HUES64 (cell line): ENCODE measurements around the gene SPEM2.

Experiments used
- H3K27ac ChIP-seq: 2 replicates; pipeline ENCODE4 v1.7.0; 2013; ENCODE audit warnings: low read depth, low read length, inconsistent platforms
- H3K27me3 ChIP-seq: 2 replicates; pipeline ENCODE4 v1.6.1; 2013; ENCODE audit warnings: mild to moderate bottlenecking, low read length; ENCODE audit not compliant: insufficient read depth
- H3K36me3 ChIP-seq: 2 replicates; pipeline ENCODE4 v1.6.1; 2013; ENCODE audit warnings: mild to moderate bottlenecking, low read length; ENCODE audit not compliant: insufficient read depth
- H3K4me1 ChIP-seq: 2 replicates; pipeline ENCODE4 v1.6.1; 2013; ENCODE audit warnings: mild to moderate bottlenecking, low read length, moderate library complexity; ENCODE audit not compliant: insufficient read depth
- H3K4me3 ChIP-seq: 2 replicates; pipeline ENCODE4 v1.5.1; 2013; ENCODE audit warnings: mild to moderate bottlenecking, low read length, moderate library complexity
- H3K9ac ChIP-seq: 2 replicates; pipeline ENCODE4 v1.6.1; 2013; ENCODE audit warnings: mild to moderate bottlenecking, low read depth, low read length
- H3K9me3 ChIP-seq: 2 replicates; pipeline ENCODE4 v1.6.1; 2013; ENCODE audit warnings: low read depth, low read length; ENCODE audit not compliant: insufficient read depth
- WGBS: fragments of 150-250, 120-280 bp; methylation state at CpG from one replicate; pipeline ENCODE4 v1.1.7; 2013; ENCODE audit warnings: missing lambda C conversion rate; 5-methylcytosine and 5-hydroxymethylcytosine counted together

Gene SPEM2

DNA sequence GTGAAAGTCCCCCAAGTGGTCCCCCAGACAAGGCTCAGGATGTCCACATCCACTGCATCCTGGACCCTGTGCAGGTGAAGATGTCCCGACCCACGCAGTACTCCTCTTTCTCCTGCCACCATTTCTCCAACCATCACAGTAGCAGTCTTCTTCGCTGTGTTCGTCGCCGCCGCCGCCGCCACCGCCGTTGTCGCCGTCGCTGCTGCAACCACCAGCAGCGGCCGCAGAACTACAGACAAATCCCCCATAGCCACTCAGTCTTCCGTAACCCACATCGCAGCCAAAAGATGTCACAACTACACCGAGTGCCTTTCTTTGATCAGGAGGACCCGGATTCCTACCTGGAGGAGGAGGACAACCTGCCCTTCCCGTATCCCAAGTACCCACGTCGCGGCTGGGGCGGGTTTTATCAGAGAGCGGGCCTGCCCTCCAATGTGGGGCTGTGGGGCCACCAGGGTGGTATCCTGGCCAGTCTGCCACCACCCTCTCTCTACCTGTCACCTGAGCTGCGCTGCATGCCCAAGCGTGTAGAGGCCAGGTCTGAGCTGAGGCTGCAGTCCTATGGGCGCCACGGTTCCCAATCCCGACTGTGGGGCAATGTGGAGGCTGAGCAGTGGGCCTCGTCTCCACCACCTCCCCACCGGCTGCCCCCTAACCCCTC is 917 bp downstream of the SPEM2 start:
- no peak overlapping the region for H3K4me3 ChIP-seq

DNA sequence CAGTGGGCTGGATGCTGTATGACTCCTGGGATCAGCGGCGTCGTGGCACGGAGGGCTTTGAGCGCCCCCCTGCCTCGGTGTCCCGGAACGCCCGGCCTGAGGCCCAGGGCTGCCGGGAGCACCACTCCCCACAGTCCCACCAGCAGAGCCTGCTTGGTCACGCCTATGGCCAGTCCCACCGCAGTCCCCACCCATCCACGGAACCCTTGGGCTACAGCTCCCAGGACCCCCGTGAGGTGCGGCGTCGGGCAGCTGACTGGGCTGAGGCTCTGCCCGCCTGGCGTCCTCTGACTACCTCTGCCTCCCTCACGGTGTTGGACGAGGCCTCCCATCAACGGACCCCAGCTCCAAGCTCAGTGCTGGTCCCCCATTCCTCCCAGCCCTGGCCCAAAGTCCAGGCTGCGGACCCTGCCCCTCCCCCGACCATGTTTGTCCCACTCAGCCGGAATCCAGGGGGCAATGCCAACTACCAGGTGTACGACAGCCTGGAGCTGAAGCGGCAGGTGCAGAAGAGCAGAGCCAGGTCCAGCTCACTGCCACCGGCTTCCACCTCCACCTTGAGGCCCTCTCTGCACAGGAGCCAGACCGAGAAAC is 1.6 kb downstream of the SPEM2 start:
- Histone ChIP-seq H3K27me3 (no peaks in the 10 kb centered on the region), H3K4me1 (no peaks in the 10 kb centered on the region), H3K4me3 (no peak overlapping the region), H3K27ac (no peak overlapping the region), H3K9ac (no peak overlapping the region), H3K9me3 (no peaks in the 10 kb centered on the region), H3K36me3 (no peaks in the 10 kb centered on the region)
- WGBS: 95% methylated on average over 29 of the region's 29 CpGs

More for the DNA sequence above, 917 bp downstream of the SPEM2 start:
- 96% methylated on average over 33 of the region's 33 CpGs for WGBS
- no peaks in the 10 kb centered on the region for H3K36me3 ChIP-seq
- H3K27me3 ChIP-seq: no peaks in the 10 kb centered on the region
- no peaks in the 10 kb centered on the region for H3K4me1 ChIP-seq
- no peaks in the 10 kb centered on the region for H3K9me3 ChIP-seq
- no peak overlapping the region for H3K27ac ChIP-seq
- H3K9ac ChIP-seq: no peak overlapping the region

DNA sequence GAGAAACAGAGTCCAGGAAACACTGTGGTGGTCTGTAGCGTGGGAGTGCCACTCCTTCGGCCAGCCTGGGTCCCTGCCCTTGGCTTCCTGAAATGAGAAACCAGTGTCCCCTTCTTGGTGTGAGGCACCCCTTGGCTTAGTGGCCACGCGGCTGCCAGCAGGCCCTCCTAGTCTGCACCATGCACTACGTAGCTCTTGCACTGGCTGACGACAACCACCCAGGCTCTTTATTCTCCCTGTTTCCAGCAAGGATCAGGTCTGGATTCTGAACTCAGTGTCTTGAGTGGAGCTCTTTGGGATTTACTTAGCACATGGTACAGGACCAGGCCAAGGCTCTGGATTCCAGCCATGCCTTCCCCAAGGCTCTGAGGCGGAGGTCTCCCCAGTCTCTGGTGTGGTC is 2.1 kb downstream of the SPEM2 start:
- Histone ChIP-seq H3K9me3 (no peaks in the 10 kb centered on the region), H3K27me3 (no peaks in the 10 kb centered on the region), H3K27ac (no peak overlapping the region), H3K9ac (no peak overlapping the region), H3K4me1 (no peaks in the 10 kb centered on the region), H3K36me3 (no peaks in the 10 kb centered on the region), H3K4me3 (no peak overlapping the region)
- WGBS: 89% methylated on average over 7 of the region's 7 CpGs

DNA sequence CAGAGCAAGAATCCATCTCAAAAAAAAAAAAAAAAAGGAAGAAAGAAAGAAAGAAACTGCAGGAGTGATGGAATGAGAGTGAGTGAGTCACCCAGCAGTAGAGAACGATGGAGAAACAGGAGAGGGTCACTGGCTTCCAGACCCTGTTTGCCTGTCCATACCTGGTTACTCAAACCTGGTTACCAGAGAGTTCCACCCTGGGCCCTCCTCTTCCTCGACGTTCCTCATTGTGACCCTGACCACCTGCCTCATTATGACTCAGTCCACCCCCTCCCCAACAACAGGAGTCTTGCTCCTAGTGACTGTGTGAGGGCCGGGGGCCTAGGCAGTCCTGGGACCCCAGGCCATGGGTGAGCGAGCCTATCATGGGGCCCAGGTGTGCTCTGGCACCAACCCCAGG is 3.1 kb downstream of the SPEM2 start, which contains the start of gene SPEM3:
TSS of gene SPEM3 (plus strand) at position 301 of the 400 bp plus-strand sequence. CDS start at position 347, 46 bp downstream.
- Histone ChIP-seq H3K9ac (no peak within 1 kb of the TSS), H3K27me3 (no peaks in the 10 kb centered on the region), H3K27ac (no peak within 1 kb of the TSS), H3K4me1 (no peaks in the 10 kb centered on the region), H3K9me3 (no peaks in the 10 kb centered on the region), H3K36me3 (no peaks in the 10 kb centered on the region), H3K4me3 (no peak within 1 kb of the TSS)
- WGBS: 67% methylated on average over 5 of the region's 5 CpGs

DNA sequence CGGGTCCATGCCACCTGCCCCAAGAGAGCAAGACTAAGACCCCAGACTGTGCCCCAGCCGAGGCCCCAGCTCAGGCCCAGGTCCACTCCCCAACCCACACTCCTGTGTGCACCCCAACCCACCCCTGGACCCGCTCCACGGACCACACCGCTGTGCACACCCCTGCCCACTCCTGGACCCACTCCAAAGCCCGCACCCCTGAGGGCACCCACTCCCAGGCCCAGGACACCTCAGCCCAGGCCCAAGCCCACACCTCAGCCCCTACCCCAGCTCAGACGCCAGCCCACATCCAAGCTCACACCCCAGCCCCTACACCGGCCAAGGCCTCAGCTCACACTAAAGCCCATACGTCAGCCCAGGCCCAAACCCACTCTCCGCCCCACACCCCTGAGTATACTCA is 4.3 kb downstream of the SPEM2 start:
- H3K4me1 ChIP-seq: no peaks in the 10 kb centered on the region
- 92% methylated on average over 10 of the region's 10 CpGs for WGBS
- no peak overlapping the region for H3K27ac ChIP-seq
- no peak overlapping the region for H3K9ac ChIP-seq
- no peaks in the 10 kb centered on the region for H3K9me3 ChIP-seq
- H3K27me3 ChIP-seq: no peaks in the 10 kb centered on the region
- no peak overlapping the region for H3K4me3 ChIP-seq
- H3K36me3 ChIP-seq: no peaks in the 10 kb centered on the region

DNA sequence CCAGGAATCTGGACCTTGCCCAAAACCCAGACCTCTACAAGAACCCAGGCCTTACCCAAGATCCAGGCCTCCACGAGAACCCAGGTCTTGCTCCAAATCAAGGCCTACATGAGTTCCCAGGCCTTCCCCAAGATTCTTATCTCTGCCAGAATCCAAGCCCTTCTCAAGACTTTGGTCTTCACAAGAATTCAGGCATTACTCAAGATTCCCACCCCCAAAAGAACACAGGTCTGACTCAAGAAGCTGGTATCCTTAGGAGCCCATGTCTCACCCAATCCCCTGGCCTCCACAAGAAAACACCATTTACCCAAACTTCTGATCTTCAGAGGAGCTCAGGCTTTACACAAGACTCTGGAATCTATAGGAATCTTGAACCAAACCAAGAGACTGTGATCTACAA is 5.8 kb downstream of the SPEM2 start:
- H3K9ac ChIP-seq: no peak overlapping the region
- H3K4me1 ChIP-seq: no peaks in the 10 kb centered on the region
- no peak overlapping the region for H3K27ac ChIP-seq
- no peaks in the 10 kb centered on the region for H3K9me3 ChIP-seq
- H3K4me3 ChIP-seq: no peak overlapping the region
- H3K36me3 ChIP-seq: no peaks in the 10 kb centered on the region
- WGBS: 95% methylated on average over 1 of the region's 1 CpG
- peaks cover 4% of the 10 kb centered on the region; the same call in 1 of the 2 replicates for H3K27me3 ChIP-seq

DNA sequence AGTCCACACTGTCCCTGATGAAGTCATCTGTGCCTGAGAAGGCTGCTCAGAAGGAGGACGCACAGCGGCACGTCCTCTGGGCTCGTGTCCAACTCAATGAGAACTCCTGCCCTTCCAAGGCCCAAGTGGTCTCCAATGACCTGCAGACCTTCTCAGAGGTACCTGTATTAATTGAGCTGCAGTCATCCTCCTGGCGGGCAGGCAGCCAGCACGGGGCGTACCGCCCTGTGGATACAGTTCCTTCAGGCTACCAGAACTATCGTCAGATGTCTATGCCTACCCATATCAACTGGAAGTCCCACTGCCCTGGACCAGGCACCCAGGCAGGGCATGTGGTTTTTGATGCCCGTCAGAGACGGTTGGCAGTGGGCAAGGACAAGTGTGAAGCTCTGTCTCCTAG is 6.9 kb downstream of the SPEM2 start:
- Histone ChIP-seq H3K27ac (no peak overlapping the region), H3K9me3 (no peaks in the 10 kb centered on the region), H3K27me3 (peaks cover 8% of the 10 kb centered on the region; the same call in 1 of the 2 replicates), H3K36me3 (no peaks in the 10 kb centered on the region), H3K4me3 (no peak overlapping the region), H3K9ac (no peak overlapping the region), H3K4me1 (no peaks in the 10 kb centered on the region)
- 94% methylated on average over 11 of the region's 11 CpGs for whole genome bisulfite sequencing

DNA sequence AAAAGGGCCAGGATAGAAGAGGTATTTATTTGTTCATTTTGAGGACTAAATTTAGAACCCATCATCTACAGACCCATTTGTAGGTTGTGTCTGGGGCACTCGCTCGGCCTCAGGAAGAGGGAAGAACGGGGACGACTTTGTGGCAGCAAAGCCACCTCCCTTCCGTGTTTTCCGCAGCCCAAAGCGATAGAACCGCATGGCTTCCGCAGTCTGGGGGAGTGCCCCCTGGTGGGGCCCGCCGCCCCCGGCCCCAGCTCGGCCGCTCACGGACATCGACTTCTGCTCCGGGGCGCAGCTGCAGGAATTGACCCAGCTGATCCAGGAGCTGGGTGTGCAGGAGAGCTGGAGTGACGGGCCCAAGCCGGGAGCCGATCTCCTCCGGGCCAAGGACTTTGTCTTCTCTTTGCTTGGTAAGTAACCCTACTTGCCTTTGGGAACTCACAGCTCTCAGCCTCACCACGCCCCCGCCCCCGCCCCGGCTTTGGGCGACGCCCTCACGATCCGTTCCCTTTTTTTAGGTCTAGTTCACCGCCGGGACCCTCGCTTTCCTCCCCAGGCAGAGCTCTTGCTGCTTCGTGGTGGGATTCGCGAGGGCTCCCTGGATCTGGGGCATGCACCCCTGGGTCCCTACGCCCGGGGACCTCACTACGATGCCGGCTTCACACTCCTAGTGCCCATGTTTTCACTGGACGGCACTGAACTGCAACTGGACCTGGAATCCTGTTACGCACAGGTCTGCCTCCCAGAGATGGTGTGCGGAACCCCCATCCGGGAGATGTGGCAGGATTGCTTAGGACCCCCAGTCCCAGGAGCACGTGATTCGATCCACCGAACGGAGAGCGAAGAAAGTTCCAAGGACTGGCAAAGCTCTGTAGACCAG is 10.5 kb downstream of the SPEM2 start:
- Histone ChIP-seq H3K4me1 (peaks cover 8% of the 10 kb centered on the region), H3K4me3 (peak overlapping the region; percentile 95)
- WGBS: 3% methylated on average over 49 of the region's 49 CpGs

DNA sequence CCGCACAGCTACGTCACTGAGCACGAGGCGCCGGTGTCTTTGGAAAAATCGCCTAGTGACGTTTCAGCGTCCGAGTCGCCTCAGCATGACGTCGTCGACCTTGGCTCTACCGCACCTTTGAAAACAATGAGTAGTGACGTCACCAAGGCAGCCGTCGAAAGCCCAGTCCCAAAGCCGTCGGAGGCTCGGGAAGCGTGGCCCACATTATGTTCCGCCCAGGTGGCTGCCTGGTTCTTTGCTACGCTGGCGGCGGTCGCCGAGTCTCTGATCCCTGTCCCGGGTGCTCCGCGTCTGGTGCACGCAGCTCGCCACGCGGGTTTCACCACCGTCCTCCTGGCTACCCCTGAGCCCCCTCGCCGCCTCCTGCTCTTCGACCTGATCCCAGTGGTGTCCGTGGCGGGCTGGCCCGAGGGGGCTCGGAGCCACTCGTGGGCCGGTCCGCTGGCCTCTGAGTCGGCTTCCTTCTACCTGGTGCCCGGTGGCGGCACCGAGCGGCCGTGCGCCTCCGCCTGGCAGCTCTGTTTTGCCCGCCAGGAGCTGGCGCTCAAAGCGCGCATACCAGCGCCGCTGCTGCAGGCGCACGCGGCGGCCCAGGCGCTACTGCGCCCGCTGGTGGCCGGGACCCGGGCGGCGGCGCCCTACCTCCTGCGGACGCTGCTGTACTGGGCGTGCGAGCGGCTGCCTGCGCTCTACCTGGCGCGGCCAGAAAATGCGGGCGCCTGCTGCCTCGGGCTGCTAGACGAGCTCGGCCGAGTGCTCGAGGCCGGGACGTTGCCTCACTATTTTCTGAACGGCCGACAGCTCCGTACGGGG is 11.3 kb downstream of the SPEM2 start:
- Histone ChIP-seq H3K4me3 (peak overlapping the region; percentile 95), H3K9ac (peak overlapping the region; percentile 58; the same call in 1 of the 2 replicates), H3K27ac (peak overlapping the region; percentile 53; the same call in 1 of the 2 replicates), H3K4me1 (peaks cover 16% of the 10 kb centered on the region), H3K36me3 (no peaks in the 10 kb centered on the region), H3K27me3 (peaks cover 38% of the 10 kb centered on the region), H3K9me3 (no peaks in the 10 kb centered on the region)
- WGBS: 2% methylated on average over 92 of the region's 92 CpGs

More for the DNA sequence above, 10.5 kb downstream of the SPEM2 start:
- Histone ChIP-seq H3K9ac (peak overlapping the region; percentile 50), H3K9me3 (no peaks in the 10 kb centered on the region), H3K27me3 (peaks cover 34% of the 10 kb centered on the region), H3K36me3 (no peaks in the 10 kb centered on the region), H3K27ac (peak overlapping the region; percentile 60; the same call in 1 of the 2 replicates)

DNA sequence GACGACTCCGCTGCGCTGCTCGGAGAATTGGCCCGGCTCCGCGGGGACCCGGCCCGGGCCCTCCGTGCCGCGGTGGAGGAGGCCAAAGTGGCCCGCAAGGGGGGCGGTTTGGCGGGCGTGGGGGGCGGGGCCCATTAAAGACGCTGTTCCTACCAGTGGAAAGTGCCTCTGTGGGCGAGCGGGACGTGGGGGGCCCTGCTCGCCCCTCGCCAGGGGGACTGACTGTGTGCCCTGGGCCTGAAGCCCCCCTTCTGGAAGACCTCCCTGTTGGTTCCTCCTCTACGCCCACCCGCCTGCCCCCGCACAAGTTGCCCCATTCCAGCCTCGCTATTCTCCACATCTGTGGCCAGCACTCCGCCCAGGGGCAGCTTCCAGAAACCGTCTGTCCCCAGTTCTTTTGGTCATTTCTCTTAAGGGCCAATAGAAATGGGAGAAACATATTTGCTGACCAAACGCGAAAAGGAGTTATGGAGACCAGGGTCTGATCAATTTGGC is 12.0 kb downstream of the SPEM2 start:
- no peaks in the 10 kb centered on the region for H3K36me3 ChIP-seq
- peaks cover 39% of the 10 kb centered on the region for H3K27me3 ChIP-seq
- no peak overlapping the region; the same call in 1 of the 2 replicates for H3K27ac ChIP-seq
- H3K9me3 ChIP-seq: no peaks in the 10 kb centered on the region
- WGBS: 7% methylated on average over 31 of the region's 31 CpGs
- H3K4me1 ChIP-seq: peaks cover 16% of the 10 kb centered on the region
- no peak overlapping the region for H3K9ac ChIP-seq
- H3K4me3 ChIP-seq: peak overlapping the region; percentile 95
